Loucy (cell line): ENCODE data around the gene ANKRD60.
A peak's percentile ranks its signal among the peaks of the same experiment; 100 is the strongest.

Experiments used
- H2AFZ ChIP-seq: fragments of 200-600 bp; sonication (generic); 2 replicates; pipeline ENCODE4 v1.6.0; 2016; ENCODE audit warnings: antibody characterized with exemption, mild to moderate bottlenecking, low read length, moderate library complexity
- H3F3A ChIP-seq: fragments of 200-600 bp; 2 replicates; pipeline ENCODE4 v1.6.0; 2016; ENCODE audit warnings: antibody characterized with exemption, low read depth, mild to moderate bottlenecking
- H3K27me3 ChIP-seq: fragments of 200-600 bp; sonication (generic); 2 replicates; pipeline ENCODE4 v1.6.1; 2014; ENCODE audit warnings: low read length, mild to moderate bottlenecking; ENCODE audit not compliant: insufficient read depth, poor library complexity, severe bottlenecking
- H3K36me3 ChIP-seq: fragments of 200-600 bp; sonication (generic); 2 replicates; pipeline ENCODE4 v1.6.1; 2016; ENCODE audit warnings: low read length; ENCODE audit not compliant: insufficient read depth
- H3K4me1 ChIP-seq: fragments of 200-600 bp; sonication (generic); 2 replicates; pipeline ENCODE4 v1.5.1; 2014; ENCODE audit warnings: low read length, mild to moderate bottlenecking; ENCODE audit not compliant: insufficient read depth, poor library complexity, severe bottlenecking
- H3K4me2 ChIP-seq: fragments of 200-600 bp; sonication (generic); 2 replicates; pipeline ENCODE4 v1.6.0; 2014; ENCODE audit warnings: antibody characterized with exemption, low read length, low read depth, mild to moderate bottlenecking; ENCODE audit not compliant: poor library complexity, severe bottlenecking
- H3K4me3 ChIP-seq: fragments of 200-600 bp; sonication (generic); 2 replicates; pipeline ENCODE4 v1.5.1; 2014; ENCODE audit warnings: low read length, mild to moderate bottlenecking, mixed read lengths; ENCODE audit not compliant: poor library complexity, severe bottlenecking
- H3K79me2 ChIP-seq: fragments of 200-600 bp; sonication (generic); 2 replicates; pipeline ENCODE4 v1.6.1; 2014; ENCODE audit warnings: low read length; ENCODE audit not compliant: insufficient read depth
- H3K9ac ChIP-seq: fragments of 200-600 bp; sonication (generic); 2 replicates; pipeline ENCODE4 v1.6.0; 2014; ENCODE audit warnings: mild to moderate bottlenecking, low read depth, low read length, moderate library complexity; ENCODE audit not compliant: poor library complexity, severe bottlenecking
- H3K9me2 ChIP-seq: fragments of 200-600 bp; sonication (generic); replicated peaks from 2 replicates; pipeline ENCODE4 v1.6.1; 2016; ENCODE audit warnings: low read depth, low read length, mixed read lengths
- H3K9me3 ChIP-seq: fragments of 200-600 bp; sonication (generic); 2 replicates; pipeline ENCODE4 v1.6.1; 2014; ENCODE audit warnings: mild to moderate bottlenecking, antibody characterized with exemption, low read length, low read depth; ENCODE audit not compliant: insufficient read depth
- H4K20me1 ChIP-seq: fragments of 200-600 bp; sonication (generic); 2 replicates; pipeline ENCODE4 v1.6.0; 2014; ENCODE audit warnings: antibody characterized with exemption, low read length, mild to moderate bottlenecking; ENCODE audit not compliant: insufficient read depth, poor library complexity, severe bottlenecking
- EZH2phosphoT487 ChIP-seq: fragments of 200-600 bp; IDR thresholded peaks from 2 replicates; pipeline ENCODE4 v1.6.1; 2018; ENCODE audit warnings: antibody characterized with exemption, mild to moderate bottlenecking, moderate library complexity, borderline replicate concordance
- TF ChIP-seq, protein P1 (sequence below): fragments of 200-600 bp; sonication (generic); conservative IDR thresholded peaks from 2 replicates; pipeline ENCODE4 v1.5.1; 2014; ENCODE audit warnings: mild to moderate bottlenecking, antibody characterized with exemption, low read length

ANKRD60 gene

DNA sequence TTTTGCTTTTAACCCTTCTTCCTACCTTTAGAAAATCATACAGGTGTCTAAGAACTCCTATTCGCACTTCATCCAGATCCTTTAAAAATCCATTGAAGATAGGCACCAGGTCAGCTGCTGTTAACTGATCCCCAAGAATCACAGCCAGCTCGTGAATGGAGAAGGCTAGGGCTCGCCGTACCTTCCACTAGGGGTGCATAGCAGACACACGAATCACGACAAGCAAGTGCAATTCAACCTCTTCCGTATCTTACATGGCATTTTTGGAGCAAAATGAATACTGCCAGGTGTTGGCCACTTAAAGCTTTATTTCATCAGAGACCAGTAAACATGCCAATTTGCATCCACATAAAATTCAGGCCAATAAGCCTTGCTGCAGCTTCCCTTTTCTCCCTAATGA lies 10.8 kb upstream of the ANKRD60 start:
- Histone ChIP-seq H3F3A (peaks cover 8% of the 10 kb centered on the region; the same call in 1 of the 2 replicates), H3K36me3 (no peaks in the 10 kb centered on the region), H3K4me2 (no peak overlapping the region), H2AFZ (no peak overlapping the region), H3K4me1 (peaks cover 29% of the 10 kb centered on the region), H3K9me2 (no peaks in the 10 kb centered on the region), H3K9me3 (no peaks in the 10 kb centered on the region), H3K4me3 (no peak overlapping the region), H3K79me2 (no peaks in the 10 kb centered on the region), H3K27me3 (no peaks in the 10 kb centered on the region), H3K9ac (no peak overlapping the region), H4K20me1 (no peaks in the 10 kb centered on the region)
- TF ChIP-seq, protein P1, sequence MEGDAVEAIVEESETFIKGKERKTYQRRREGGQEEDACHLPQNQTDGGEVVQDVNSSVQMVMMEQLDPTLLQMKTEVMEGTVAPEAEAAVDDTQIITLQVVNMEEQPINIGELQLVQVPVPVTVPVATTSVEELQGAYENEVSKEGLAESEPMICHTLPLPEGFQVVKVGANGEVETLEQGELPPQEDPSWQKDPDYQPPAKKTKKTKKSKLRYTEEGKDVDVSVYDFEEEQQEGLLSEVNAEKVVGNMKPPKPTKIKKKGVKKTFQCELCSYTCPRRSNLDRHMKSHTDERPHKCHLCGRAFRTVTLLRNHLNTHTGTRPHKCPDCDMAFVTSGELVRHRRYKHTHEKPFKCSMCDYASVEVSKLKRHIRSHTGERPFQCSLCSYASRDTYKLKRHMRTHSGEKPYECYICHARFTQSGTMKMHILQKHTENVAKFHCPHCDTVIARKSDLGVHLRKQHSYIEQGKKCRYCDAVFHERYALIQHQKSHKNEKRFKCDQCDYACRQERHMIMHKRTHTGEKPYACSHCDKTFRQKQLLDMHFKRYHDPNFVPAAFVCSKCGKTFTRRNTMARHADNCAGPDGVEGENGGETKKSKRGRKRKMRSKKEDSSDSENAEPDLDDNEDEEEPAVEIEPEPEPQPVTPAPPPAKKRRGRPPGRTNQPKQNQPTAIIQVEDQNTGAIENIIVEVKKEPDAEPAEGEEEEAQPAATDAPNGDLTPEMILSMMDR, result no peak
- no peak for TF ChIP-seq EZH2phosphoT487

DNA sequence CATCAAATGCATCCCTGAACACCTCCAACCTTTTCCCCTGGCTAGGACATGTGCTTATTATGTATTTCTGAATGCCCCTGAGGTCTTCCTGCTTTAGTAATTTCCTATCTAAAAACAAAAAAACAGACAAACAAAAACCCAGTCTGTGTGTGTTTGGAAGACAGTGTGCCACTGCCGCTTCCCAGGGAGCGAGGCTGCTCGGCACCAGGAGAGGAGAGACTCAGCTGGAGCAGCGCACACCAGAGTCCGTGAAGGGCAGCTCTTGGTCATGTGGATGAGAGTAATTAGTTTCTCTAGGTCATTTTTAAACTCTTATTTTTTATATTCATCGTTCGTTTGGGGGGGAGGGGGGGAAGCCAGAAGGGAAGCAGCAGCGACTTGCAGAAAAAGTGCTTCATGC lies 10.0 kb upstream of the ANKRD60 start:
- no peaks in the 10 kb centered on the region for H3K9me2 ChIP-seq
- no peak overlapping the region for H3K4me3 ChIP-seq
- peaks cover 29% of the 10 kb centered on the region for H3K4me1 ChIP-seq
- H2AFZ ChIP-seq, result no peak overlapping the region
- peaks cover 8% of the 10 kb centered on the region; the same call in 1 of the 2 replicates for H3F3A ChIP-seq
- no peak overlapping the region for H3K4me2 ChIP-seq
- no peaks in the 10 kb centered on the region for H4K20me1 ChIP-seq
- no peaks in the 10 kb centered on the region for H3K79me2 ChIP-seq
- H3K36me3 ChIP-seq, result no peaks in the 10 kb centered on the region
- no peaks in the 10 kb centered on the region for H3K27me3 ChIP-seq
- no peaks in the 10 kb centered on the region for H3K9me3 ChIP-seq
- H3K9ac ChIP-seq, result no peak overlapping the region
- TF ChIP-seq, protein P1, result no peak

DNA sequence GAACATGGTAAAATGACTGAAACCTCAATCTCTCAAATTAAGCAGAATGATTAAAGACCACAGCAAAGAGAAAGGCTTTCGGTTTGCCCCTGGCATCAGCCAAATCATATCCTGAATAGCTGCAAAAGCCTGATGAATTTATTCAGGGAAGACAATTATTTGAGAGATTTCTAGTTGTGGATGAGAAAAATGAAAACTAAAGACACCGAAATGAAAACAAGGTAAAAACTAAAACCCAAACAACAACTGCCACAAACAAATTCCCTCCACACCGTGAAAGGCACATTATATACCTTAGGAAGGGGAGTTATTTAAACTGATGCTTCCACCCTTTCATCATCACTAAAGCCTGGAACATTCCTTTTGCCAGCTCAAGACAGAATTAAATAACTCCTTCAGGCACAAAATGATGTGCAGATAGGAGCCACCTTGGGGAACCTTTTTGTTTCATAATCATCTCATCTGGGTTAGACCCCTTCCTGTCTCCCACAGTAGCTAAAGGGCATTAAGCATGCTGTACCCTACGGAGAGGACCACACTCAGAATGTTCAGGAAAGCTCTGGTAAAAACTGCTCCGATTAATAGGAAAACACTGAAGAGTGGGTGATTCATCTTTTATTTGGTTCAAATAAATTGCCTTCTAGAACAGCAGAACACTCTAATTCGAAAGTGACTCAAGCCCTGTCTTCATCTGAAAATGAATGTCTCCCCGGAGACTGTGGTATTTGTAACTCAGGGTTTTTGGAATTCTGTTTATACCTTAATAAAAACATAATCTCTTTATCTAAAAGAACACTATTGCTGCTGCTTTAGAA lies 9.1 kb upstream of the ANKRD60 start:
- no peaks in the 10 kb centered on the region for H3K9me3 ChIP-seq
- no peaks in the 10 kb centered on the region for H3K27me3 ChIP-seq
- H3K9me2 ChIP-seq, result no peaks in the 10 kb centered on the region
- peak overlapping the region; percentile 89 for H2AFZ ChIP-seq
- peak overlapping the region; percentile 74 for H3K4me2 ChIP-seq
- TF ChIP-seq EZH2phosphoT487, result no peak
- TF ChIP-seq, protein P1, result no peak
- H3F3A ChIP-seq, result peaks cover 8% of the 10 kb centered on the region; the same call in 1 of the 2 replicates
- H4K20me1 ChIP-seq, result no peaks in the 10 kb centered on the region
- H3K36me3 ChIP-seq, result no peaks in the 10 kb centered on the region
- H3K79me2 ChIP-seq, result no peaks in the 10 kb centered on the region
- peak overlapping the region; percentile 75 for H3K4me3 ChIP-seq
- peak overlapping the region; percentile 66 for H3K9ac ChIP-seq
- peaks cover 29% of the 10 kb centered on the region for H3K4me1 ChIP-seq
